K562 (cell line): ENCODE data around the gene PPP4R3C. TPM values are rescaled to one million over a fixed set of nuclear protein-coding genes. Genes with fewer than 3 reads are reported as not detected.

Source experiments
- ATAC-seq: fragments of 200-7000 bp; cut with Tn5 transposase; 3 replicates; pipeline ENCODE4 v1.9.1; 2020; ENCODE audit warnings: moderate library complexity
- BruUV-seq: library from RNA; stranded (reverse); fragments of 400-500 nt; replicated peaks from 2 replicates; lab custom pipeline; 2021; lab: Mats Ljungman, UMichigan
- CTCF ChIA-PET: fragments of 300-600 bp; formaldehyde crosslinking; extraction: SDS; loops from one replicate; lab custom pipeline; 2021; ENCODE audit warnings: low intra/inter-chr PET ratio; lab: Yijun Ruan, JAX
- POLR2A ChIA-PET: fragments of 300-600, 350-650 bp; sonication (Branson Sonifier 250); formaldehyde crosslinking; extraction: SDS; loops from one replicate; lab custom pipeline; 2021; ENCODE audit warnings: antibody characterized with exemption, inconsistent platforms; lab: Yijun Ruan, JAX
- DNase-seq, 4 experiments: peaks; one replicate each; pipeline versions ENCODE4 v3.0.0 to v3.0.0-alpha.2; 2011 to 2018; ENCODE audit warnings: low spot score in 3 of 4, mixed read lengths in 3 of 4; ENCODE audit errors: extremely low read depth in 1 of 4
- FAIRE-seq: peaks from 2 replicates; lab custom pipeline; 2011; peaks lifted over from hg19 to GRCh38; lab: Jason Lieb, UNC
- H2AFZ ChIP-seq: 2 replicates; pipeline ENCODE4 v1.6.0; 2011; ENCODE audit warnings: low read depth, low read length, control low read depth, inconsistent platforms
- H3K27ac ChIP-seq: fragments of 200-600 bp; 3 replicates; pipeline ENCODE4 v1.8.0; 2011; ENCODE audit warnings: low read depth, mild to moderate bottlenecking, control low read depth, inconsistent platforms, low read length, moderate library complexity, mixed read lengths; ENCODE audit errors: extremely low read depth
- H3K27me3 ChIP-seq, 2 experiments: fragments of 300-600 bp in 1 of 2; 2 replicates in 1 of 2; 3 replicates in 1 of 2; pipeline versions ENCODE4 v1.6.0 to v1.8.0; 2011; ENCODE audit warnings: inconsistent platforms in 2 of 2, low read length in 2 of 2, mild to moderate bottlenecking in 1 of 2, mixed read lengths in 1 of 2, moderate library complexity in 1 of 2; ENCODE audit not compliant: control insufficient read depth in 2 of 2, insufficient read depth in 2 of 2
- H3K36me3 ChIP-seq: fragments of 300-600 bp; 3 replicates; pipeline ENCODE4 v1.8.0; 2011; ENCODE audit warnings: mild to moderate bottlenecking, low read length, inconsistent platforms; ENCODE audit not compliant: control insufficient read depth, insufficient read depth
- H3K4me1 ChIP-seq, 2 experiments: fragments of 200-600 bp in 1 of 2; replicated peaks in 1 of 2; 2 replicates in 1 of 2; 3 replicates in 1 of 2; pipeline versions ENCODE4 v1.5.1 to v1.8.0; 2011; ENCODE audit warnings: inconsistent platforms in 2 of 2, low read length in 2 of 2, mild to moderate bottlenecking in 1 of 2, mixed read lengths in 1 of 2, moderate library complexity in 1 of 2; ENCODE audit not compliant: control insufficient read depth in 2 of 2, insufficient read depth in 2 of 2
- H3K4me2 ChIP-seq: 2 replicates; pipeline ENCODE4 v1.6.1; 2011; ENCODE audit warnings: low read length, control low read depth, inconsistent platforms, mixed read lengths; ENCODE audit not compliant: insufficient read depth
- H3K4me3 ChIP-seq: fragments of 200-600 bp; sonication (generic), shearing (Covaris generic); 2 replicates; pipeline ENCODE4 v1.5.1; 2016; ENCODE audit warnings: control low read depth, inconsistent platforms
- H3K79me2 ChIP-seq: fragments of 200-600 bp; 3 replicates; pipeline ENCODE4 v1.8.0; 2011; ENCODE audit warnings: low read length, inconsistent platforms; ENCODE audit not compliant: control insufficient read depth, insufficient read depth
- H3K9ac ChIP-seq, 2 experiments: 2 replicates each; pipeline versions ENCODE4 v1.6.0 to v1.6.1; 2011; ENCODE audit warnings: low read depth in 2 of 2, low read length in 2 of 2, control low read depth in 1 of 2, inconsistent platforms in 1 of 2, mild to moderate bottlenecking in 1 of 2, mixed read lengths in 1 of 2; ENCODE audit not compliant: insufficient read depth in 1 of 2
- H3K9me1 ChIP-seq: one replicate; pipeline ENCODE4 v1.6.0; 2011; ENCODE audit warnings: inconsistent platforms, mild to moderate bottlenecking, low read length, moderate library complexity; ENCODE audit not compliant: control insufficient read depth, insufficient read depth
- H3K9me3 ChIP-seq: replicated peaks from 2 replicates; pipeline ENCODE4 v1.5.1; 2011; ENCODE audit warnings: low read depth, low read length, inconsistent platforms; ENCODE audit not compliant: control insufficient read depth, insufficient read depth
- H4K20me1 ChIP-seq: replicated peaks from 2 replicates; pipeline ENCODE4 v1.6.1; 2011; ENCODE audit warnings: low read length, inconsistent platforms, mixed read lengths; ENCODE audit not compliant: control insufficient read depth, insufficient read depth
- BCOR ChIP-seq: fragments of 450-650 bp; IDR thresholded peaks from 2 replicates; pipeline ENCODE4 v1.6.1; 2016
- ERF ChIP-seq: fragments of 450-650 bp; formaldehyde crosslinking; IDR thresholded peaks from 2 replicates; pipeline ENCODE4 v1.4.0; 2020; ENCODE audit warnings: mild to moderate bottlenecking, mixed read lengths
- KHSRP ChIP-seq: fragments of 450-650 bp; IDR thresholded peaks from 2 replicates; pipeline ENCODE4 v1.6.1; 2017
- MCM3 ChIP-seq: fragments of 450-650 bp; IDR thresholded peaks from 2 replicates; pipeline ENCODE4 v1.6.1; 2016
- NFIC ChIP-seq: fragments of 450-650 bp; IDR thresholded peaks from 2 replicates; pipeline ENCODE4 v1.6.1; 2017; ENCODE audit warnings: mild to moderate bottlenecking, inconsistent platforms
- NR2C2 ChIP-seq, 2 experiments: fragments of 200-800 bp in 1 of 2; sonication (Bioruptor generic) in 1 of 2; sonication (generic) in 1 of 2; formaldehyde crosslinking in 1 of 2; IDR thresholded peaks; 2 replicates each; pipeline versions ENCODE4 v1.6.1 to v1.8.0; 2016 to 2022; ENCODE audit warnings: mild to moderate bottlenecking in 1 of 2, missing compliant biosample characterization in 1 of 2, missing genetic modification characterization in 1 of 2, missing genetic modification reagents in 1 of 2
- PKNOX1 ChIP-seq: fragments of 450-650 bp; IDR thresholded peaks from 2 replicates; pipeline ENCODE4 v1.6.1; 2016
- POLR2AphosphoS2 ChIP-seq: IDR thresholded peaks from 2 replicates; pipeline ENCODE4 v1.6.1; 2012; ENCODE audit warnings: low read length, improper control_type of control experiment
- POLR3A ChIP-seq: IDR thresholded peaks from 2 replicates; pipeline ENCODE4 v1.6.1; 2011; ENCODE audit warnings: borderline replicate concordance, mild to moderate bottlenecking, moderate library complexity; ENCODE audit not compliant: insufficient read length, insufficient read depth; ENCODE audit errors: extremely low read depth
- TCF3 ChIP-seq: sonication (generic); formaldehyde crosslinking; IDR thresholded peaks from 2 replicates; pipeline ENCODE4 v1.4.0; 2020; ENCODE audit warnings: mild to moderate bottlenecking, missing genetic modification reagents
- U2AF1 ChIP-seq: fragments of 200-400 bp; formaldehyde crosslinking; optimal IDR thresholded peaks from 2 replicates; pipeline ENCODE3; 2017; ENCODE audit warnings: mild to moderate bottlenecking, low read depth, low read length, moderate library complexity
- ZNF184 ChIP-seq: sonication (generic); formaldehyde crosslinking; IDR thresholded peaks from 2 replicates; pipeline ENCODE4 v1.5.0; 2020; ENCODE audit warnings: missing genetic modification reagents
- ZNF280A ChIP-seq: fragments of 450-650 bp; IDR thresholded peaks from 2 replicates; pipeline ENCODE4 v1.6.1; 2018; ENCODE audit warnings: mild to moderate bottlenecking, low read depth; ENCODE audit not compliant: partially characterized antibody
- ZNF282 ChIP-seq: sonication (generic); formaldehyde crosslinking; IDR thresholded peaks from 2 replicates; pipeline ENCODE4 v1.8.1; 2023; ENCODE audit warnings: missing genetic modification reagents
- ZNF354B ChIP-seq: fragments of 250-450 bp; sonication (Bioruptor Pico); IDR thresholded peaks from 2 replicates; pipeline ENCODE4 v1.4.0; 2020
- ZNF551 ChIP-seq: fragments of 250-450 bp; sonication (Bioruptor Pico); IDR thresholded peaks from 2 replicates; pipeline ENCODE4 v1.5.0; 2021; ENCODE audit warnings: mild to moderate bottlenecking, moderate library complexity
- ZNF764 ChIP-seq: fragments of 250-450 bp; sonication (Bioruptor Pico); IDR thresholded peaks from 2 replicates; pipeline ENCODE4 v1.4.0; 2020; ENCODE audit warnings: low read depth, mild to moderate bottlenecking, moderate library complexity
- WGBS: fragments of 100-300 bp; shearing (Covaris generic); methylation state at CpG from one replicate; pipeline ENCODE4 v1.1.6; 2016; ENCODE audit warnings: low coverage, mixed read lengths; ENCODE audit not compliant: insufficient coverage; ENCODE audit errors: missing lambda C conversion rate; 5-methylcytosine and 5-hydroxymethylcytosine counted together
- in situ Hi-C: fragments of 300-500 bp; cut with MboI; formaldehyde crosslinking; loops from 4 replicates; pipeline ENCODE4 v1.15.0; 2018; ENCODE audit warnings: inconsistent platforms, mixed read lengths
- intact Hi-C: fragments of 100-400 bp; cut with micrococcal nuclease; formaldehyde crosslinking; loops from 2 replicates; pipeline ENCODE4 v1.14.2; 2022
- polyA plus RNA-seq, 8 experiments: library from polyadenylated mRNA; depleted of rRNA in 4 of 8; stranded (reverse) in 5 of 8; unstranded in 3 of 8; fragments of >200 nt; fragmentation: Nextera tagmentation in 2 of 8; fragmentation: Illumina TruSeq in 1 of 8; extraction: Ambion mirVana in 2 of 8; extraction: Trizol in 1 of 8; gene quantifications; 2 replicates each; pipeline versions ENCODE4 v1.2.1 to v1.2.3, GENCODE V29; 2011 to 2014; ENCODE audit warnings: inconsistent platforms in 1 of 8, missing spikeins in 1 of 8
- total RNA-seq, 7 experiments: library from RNA; depleted of rRNA in 6 of 7; stranded (reverse); fragments of >200 nt in 6 of 7; fragmentation: Illumina TruSeq in 2 of 7; extraction: Trizol in 2 of 7; gene quantifications; 2 replicates each; pipeline versions ENCODE4 v1.2.1 to v1.2.3, GENCODE V29; 2011 to 2021; ENCODE audit warnings: low replicate concordance in 1 of 7
- TF ChIP-seq, protein P1 (sequence below): fragments of 450-650 bp; conservative IDR thresholded peaks from 2 replicates; pipeline ENCODE4 v1.6.1; 2016; ENCODE audit warnings: missing genetic modification characterization, low read depth, mild to moderate bottlenecking, control low read depth, missing compliant biosample characterization
- TF ChIP-seq, protein P2 (sequence below): sonication (generic); formaldehyde crosslinking; IDR thresholded peaks from 2 replicates; pipeline ENCODE4 v1.8.1; 2023; ENCODE audit warnings: mild to moderate bottlenecking, missing genetic modification reagents, moderate library complexity

PPP4R3C gene
- total and polyA plus RNA-seq, 9 of the 15 experiments (the other 6 are each of a cell fraction or from before 2014, with no cell fraction given), result 0.03 to 0.16 (median 0.03) TPM; not detected in 5

GRCh38 chrX:27451324-27451723 lies 11.8 kb downstream of the PPP4R3C start (continued):
- TF ChIP-seq POLR3A (no peak), U2AF1 (no peak), BCOR (no peak), TCF3 (CRISPR knock-in tag) (no peak), ZNF282 (CRISPR knock-in tag) (no peak), KHSRP (no peak), NFIC (no peak)

DNA sequence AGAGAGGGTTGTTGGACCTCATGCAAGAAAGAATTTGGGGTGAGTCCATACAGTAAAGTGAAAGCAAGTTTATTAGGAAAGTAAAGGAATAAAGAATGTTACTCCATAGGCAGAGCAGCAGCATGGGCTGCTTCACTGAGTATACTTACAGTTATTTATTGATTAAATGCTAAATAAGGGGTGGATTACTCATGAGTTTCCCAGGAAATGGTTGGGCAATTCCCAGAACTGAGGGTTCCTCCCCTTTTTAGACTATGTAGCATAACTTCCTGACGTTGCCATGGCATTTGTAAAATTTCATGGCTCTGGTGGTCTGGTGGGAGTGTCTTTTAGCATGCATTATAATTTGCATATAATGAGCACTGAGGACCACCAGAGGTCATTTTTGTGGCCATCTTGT lies 16.7 kb downstream of the PPP4R3C start:
- no peak overlapping the region for H3K9ac ChIP-seq
- no peaks in the 10 kb centered on the region for H3K27me3 ChIP-seq
- no peaks in the 10 kb centered on the region for H3K79me2 ChIP-seq
- no peak overlapping the region for H3K4me2 ChIP-seq
- no peak overlapping the region for H3K4me3 ChIP-seq
- in situ Hi-C loops, result no loop called here
- no peaks in the 10 kb centered on the region for H3K36me3 ChIP-seq
- no peaks in the 10 kb centered on the region for H3K9me1 ChIP-seq
- no peak overlapping the region for H2AFZ ChIP-seq
- intact Hi-C loops, result no loop called here
- H3K4me1 ChIP-seq, result no peaks in the 10 kb centered on the region
- CTCF ChIA-PET, result no interaction called here
- H3K27ac ChIP-seq, result no peak overlapping the region
- no peaks in the 10 kb centered on the region for H4K20me1 ChIP-seq
- DNase-seq (no peak), ATAC-seq (no peak), FAIRE-seq (no peak)
- H3K9me3 ChIP-seq, result no peaks in the 10 kb centered on the region
- WGBS, result no CpG with 5 or more reads among the region's 1 CpG
- POLR2A ChIA-PET, result no interaction called here
- BruUV-seq, result no TSS peak
- TF ChIP-seq ZNF764 (CRISPR knock-in tag), result no peak
- TF ChIP-seq MCM3, result no peak
- no peak for TF ChIP-seq ZNF280A
- TF ChIP-seq, protein P1, sequence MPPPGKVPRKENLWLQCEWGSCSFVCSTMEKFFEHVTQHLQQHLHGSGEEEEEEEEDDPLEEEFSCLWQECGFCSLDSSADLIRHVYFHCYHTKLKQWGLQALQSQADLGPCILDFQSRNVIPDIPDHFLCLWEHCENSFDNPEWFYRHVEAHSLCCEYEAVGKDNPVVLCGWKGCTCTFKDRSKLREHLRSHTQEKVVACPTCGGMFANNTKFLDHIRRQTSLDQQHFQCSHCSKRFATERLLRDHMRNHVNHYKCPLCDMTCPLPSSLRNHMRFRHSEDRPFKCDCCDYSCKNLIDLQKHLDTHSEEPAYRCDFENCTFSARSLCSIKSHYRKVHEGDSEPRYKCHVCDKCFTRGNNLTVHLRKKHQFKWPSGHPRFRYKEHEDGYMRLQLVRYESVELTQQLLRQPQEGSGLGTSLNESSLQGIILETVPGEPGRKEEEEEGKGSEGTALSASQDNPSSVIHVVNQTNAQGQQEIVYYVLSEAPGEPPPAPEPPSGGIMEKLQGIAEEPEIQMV, result no peak
- TF ChIP-seq POLR2AphosphoS2, result no peak
- no peak for TF ChIP-seq ZNF354B (CRISPR knock-in tag)
- TF ChIP-seq ERF (CRISPR knock-in tag), result no peak
- no peak for TF ChIP-seq NR2C2 (CRISPR knock-in tag; IDR thresholded peaks at IDR 0.05)
- TF ChIP-seq NR2C2 (tag; IDR thresholded peaks at IDR 0.05), result no peak
- no peak for TF ChIP-seq ZNF551 (CRISPR knock-in tag)
- TF ChIP-seq PKNOX1, result no peak
- TF ChIP-seq, protein P2, sequence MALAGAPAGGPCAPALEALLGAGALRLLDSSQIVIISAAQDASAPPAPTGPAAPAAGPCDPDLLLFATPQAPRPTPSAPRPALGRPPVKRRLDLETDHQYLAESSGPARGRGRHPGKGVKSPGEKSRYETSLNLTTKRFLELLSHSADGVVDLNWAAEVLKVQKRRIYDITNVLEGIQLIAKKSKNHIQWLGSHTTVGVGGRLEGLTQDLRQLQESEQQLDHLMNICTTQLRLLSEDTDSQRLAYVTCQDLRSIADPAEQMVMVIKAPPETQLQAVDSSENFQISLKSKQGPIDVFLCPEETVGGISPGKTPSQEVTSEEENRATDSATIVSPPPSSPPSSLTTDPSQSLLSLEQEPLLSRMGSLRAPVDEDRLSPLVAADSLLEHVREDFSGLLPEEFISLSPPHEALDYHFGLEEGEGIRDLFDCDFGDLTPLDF (CRISPR knock-in tag), result no peak
- TF ChIP-seq ZNF184 (CRISPR knock-in tag), result no peak
